ENCODE data around the gene TMEM269. TPM values are rescaled to one million over a fixed set of nuclear protein-coding genes. Genes with fewer than 3 reads are reported as not detected.
A peak's percentile ranks its signal among the peaks of the same experiment; 100 is the strongest.

Gene TMEM269
- total and polyA plus RNA-seq, 9 of the 15 experiments (the other 6 are each of a cell fraction or from before 2014, with no cell fraction given) = 0.09 to 0.49 (median 0.21) TPM

DNA sequence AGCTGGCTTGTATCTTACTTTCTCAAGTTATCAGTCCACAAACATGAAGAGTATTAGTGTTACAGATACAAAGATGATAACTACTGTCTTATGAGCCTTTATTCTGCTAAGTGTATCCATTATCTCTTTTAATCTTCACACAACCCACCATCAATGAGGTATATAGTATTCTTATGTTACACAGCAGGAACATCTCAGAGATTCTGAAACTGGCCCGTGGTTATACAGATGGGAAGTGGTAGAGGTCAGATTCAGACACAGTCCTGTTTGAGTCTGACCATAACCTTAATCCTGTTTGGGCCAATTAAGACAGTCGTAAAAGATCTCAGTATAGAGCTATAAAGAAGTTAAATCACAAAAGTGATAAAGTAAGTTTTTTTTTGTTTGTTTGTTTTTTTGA is 5.1 kb upstream of the TMEM269 start (continued):
- TF ChIP-seq VEZF1 (CRISPR knock-in tag; IDR thresholded peaks at IDR 0.05) = no peak
- no peak for TF ChIP-seq GABPB2 (CRISPR knock-in tag; conservative IDR thresholded peaks at IDR 0.05)
- no peak for TF ChIP-seq EHMT2 (IDR thresholded peaks at IDR 0.05)
- no peak for TF ChIP-seq KLF16 (IDR thresholded peaks at IDR 0.05)

- H3K4me3 ChIP-seq = no peak overlapping the region
- no TSS peak for BruUV-seq (replicated peaks)
- peak in 1 of 4 experiments; percentile 4 for DNase-seq (ENCODE audit: extremely low read depth in 1 of 4, low spot score in 3 of 4)
- ATAC-seq = no peak
- H3K9ac ChIP-seq (ENCODE audit: insufficient read depth in 1 of 2, low read depth in 2 of 2, low read length in 2 of 2) = no peak overlapping the region
- H3K27me3 ChIP-seq (ENCODE audit: control insufficient read depth in 2 of 2, insufficient read depth in 2 of 2, low read length in 2 of 2) = no peaks in the 10 kb centered on the region
- H3K9me3 ChIP-seq (replicated peaks; ENCODE audit: control insufficient read depth, insufficient read depth, low read depth, low read length) = no peaks in the 10 kb centered on the region
- H3K79me2 ChIP-seq (ENCODE audit: control insufficient read depth, insufficient read depth, low read length) = no peaks in the 10 kb centered on the region
- H3K9me1 ChIP-seq (ENCODE audit: control insufficient read depth, insufficient read depth, low read length) = no peaks in the 10 kb centered on the region
- 92% methylated on average over 1 of the region's 1 CpG for WGBS (ENCODE audit: insufficient coverage, low coverage, missing lambda C conversion rate)
- ChIA-PET CTCF (ENCODE audit: low intra/inter-chr PET ratio) (interaction anchor here (1.3 kb wide), 1 partner anchor 293 kb away, joined by 4 read pairs; no protein-coding TSS in a partner anchor), POLR2A (interaction anchor here (0.5 to 5.2 kb wide), 4 partner anchors 10 to 1793 kb away, joined by 3 to 27 read pairs (median 3); no protein-coding TSS in a partner anchor)
- intact Hi-C loops (cut with micrococcal nuclease) (no loop called here), in situ Hi-C loops (cut with MboI) (loop anchor here (5.0 kb wide), 1 partner anchor 142 kb away; no protein-coding TSS in a partner anchor)
- FAIRE-seq = no peak
- H2AFZ ChIP-seq (ENCODE audit: low read depth, low read length) = no peak overlapping the region
- peaks cover 71% of the 10 kb centered on the region for H3K36me3 ChIP-seq (ENCODE audit: control insufficient read depth, insufficient read depth, low read length)
- peaks cover 0 to 11% of the 10 kb centered on the region in 2 experiments; a peak in 3 of 5 replicates for H3K4me1 ChIP-seq (replicated peaks in 1 of 2; ENCODE audit: control insufficient read depth in 2 of 2, insufficient read depth in 2 of 2, low read length in 2 of 2)
- no peaks in the 10 kb centered on the region for H4K20me1 ChIP-seq (replicated peaks; ENCODE audit: control insufficient read depth, insufficient read depth, low read length)
- no peak overlapping the region for H3K27ac ChIP-seq (ENCODE audit: extremely low read depth, low read depth, low read length)
- H3K4me2 ChIP-seq (ENCODE audit: insufficient read depth, low read length) = no peak overlapping the region
- no peak for TF ChIP-seq DEAF1 (CRISPR knock-in tag; IDR thresholded peaks at IDR 0.05)
- no peak for TF ChIP-seq RBFOX2 (IDR thresholded peaks at IDR 0.05; ENCODE audit: low read depth, low read length)
- no peak for TF ChIP-seq REST (IDR thresholded peaks at IDR 0.05; ENCODE audit: borderline replicate concordance)
- no peak for TF ChIP-seq REST (CRISPR knock-in tag; IDR thresholded peaks at IDR 0.05; ENCODE audit: low read depth)
- TF ChIP-seq CXXC5 (CRISPR knock-in tag; IDR thresholded peaks at IDR 0.05) = no peak
- no peak for TF ChIP-seq ADNP (tag; IDR thresholded peaks at IDR 0.05)
- no peak for TF ChIP-seq GATA2 (CRISPR knock-in tag; IDR thresholded peaks at IDR 0.05)
Observed at GRCh38 chr1:42780176-42780575, 4.6 kb upstream of the TMEM269 start.
